ENCODE results near the gene WIZ. TPM values are rescaled to one million over a fixed set of nuclear protein-coding genes. Genes with fewer than 3 reads are reported as not detected.

WIZ gene
- total and polyA plus RNA-seq, 2 of the 4 experiments (the other 2 are of a cell fraction), result 0.90 to 27.1 TPM

GRCh38 chr19:15381429-15381828 lies 68.3 kb downstream of the WIZ start:
- no peak overlapping the region for H3K4me3 ChIP-seq (ENCODE audit: insufficient read depth, low read depth, low read length)
- peaks cover 7% of the 10 kb centered on the region for H3K9me1 ChIP-seq (ENCODE audit: insufficient read depth, low read length)
- H4K5ac ChIP-seq (ENCODE audit: low read depth, low read length), result no peak overlapping the region
- CTCF ChIA-PET, result no interaction called here
- H3K4me2 ChIP-seq (ENCODE audit: low read depth, low read length), result no peak overlapping the region
- intact Hi-C loops (cut with micrococcal nuclease), result no loop called here
- H4K91ac ChIP-seq (ENCODE audit: insufficient read depth, low read depth, low read length), result no peak overlapping the region
- H4K8ac ChIP-seq (ENCODE audit: low read depth in 2 of 2, low read length in 2 of 2), result no peak overlapping the region
- H3K56ac ChIP-seq (ENCODE audit: extremely low read depth, insufficient read depth, low read length), result no peak overlapping the region
- H3K36me3 ChIP-seq (ENCODE audit: control insufficient read depth, insufficient read depth, low read length), result peaks cover 10% of the 10 kb centered on the region
- H3K79me1 ChIP-seq (ENCODE audit: low read depth in 1 of 2, low read length in 2 of 2), result peaks cover 4 to 38% of the 10 kb centered on the region in 2 experiments
- H2AK9ac ChIP-seq (replicated peaks; ENCODE audit: low read depth, low read length, poor library complexity), result no peak overlapping the region
- no peak overlapping the region for H3K4ac ChIP-seq (ENCODE audit: low read depth, low read length)
- no peaks in the 10 kb centered on the region for H3K9me3 ChIP-seq (ENCODE audit: control insufficient read depth, insufficient read depth, low read length)
- no peak overlapping the region for H3K9ac ChIP-seq (ENCODE audit: low read depth, low read length)
- H2AFZ ChIP-seq (replicated peaks; ENCODE audit: low read length, poor library complexity), result no peak overlapping the region
- WGBS, 2 experiments (ENCODE audit: extremely low coverage in 2 of 2, insufficient read length in 1 of 2), result 92% methylated on average over 2 of the region's 2 CpGs; no CpG with 5 or more reads in 1 of the 2 experiments
- ATAC-seq (ENCODE audit: low read depth) (no peak), DNase-seq (no peak)
- H2BK120ac ChIP-seq (ENCODE audit: low read depth, low read length), result no peak overlapping the region
- no peaks in the 10 kb centered on the region for H3K27me3 ChIP-seq (ENCODE audit: control insufficient read depth, insufficient read depth, low read length)
- TF ChIP-seq USF2 (IDR thresholded peaks at IDR 0.05; ENCODE audit: low read depth, low read length) (no peak), ELK1 (IDR thresholded peaks at IDR 0.05; ENCODE audit: borderline replicate concordance, low read depth, low read length) (no peak), MXI1 (IDR thresholded peaks at IDR 0.05; ENCODE audit: borderline replicate concordance, low read depth, low read length) (no peak), FOS (IDR thresholded peaks at IDR 0.05; ENCODE audit: low read depth, low read length) (no peak), MAZ (IDR thresholded peaks at IDR 0.05; ENCODE audit: borderline replicate concordance, low read depth, low read length) (no peak), NFE2L2 (IDR thresholded peaks at IDR 0.05; ENCODE audit: low read depth, low read length) (no peak), RAD21 (IDR thresholded peaks at IDR 0.05; ENCODE audit: low read length) (no peak)
- no TSS peak for BruUV-seq (replicated peaks)
- H3K27ac ChIP-seq (ENCODE audit: insufficient read depth, low read length), result no peak overlapping the region
- no peak overlapping the region for H3K18ac ChIP-seq (ENCODE audit: low read depth, low read length)
- peaks cover 31% of the 10 kb centered on the region for H4K20me1 ChIP-seq (ENCODE audit: insufficient read depth, low read length)
- dilution Hi-C loops (cut with HindIII; ENCODE audit: low sequenced_read_pairs, unreplicated experiment), result no loop called here
- no peak overlapping the region for H2BK5ac ChIP-seq (ENCODE audit: low read depth, low read length, poor library complexity, severe bottlenecking)
- H2AK5ac ChIP-seq (ENCODE audit: low read depth, low read length), result no peak overlapping the region
- POLR2A ChIA-PET (ENCODE audit: unreplicated experiment), result no interaction called here
- no peak overlapping the region for H2BK20ac ChIP-seq (ENCODE audit: low read depth, low read length)
- peaks cover 12% of the 10 kb centered on the region for H3K4me1 ChIP-seq (ENCODE audit: control insufficient read depth, insufficient read depth, low read length)
- H2BK15ac ChIP-seq (ENCODE audit: low read depth, low read length), result no peak overlapping the region
- in situ Hi-C loops (cut with MboI; ENCODE audit: low sequenced_read_pairs), result no loop called here
- no peak overlapping the region for H3K14ac ChIP-seq (replicated peaks; ENCODE audit: low read depth, low read length)
- H3K23ac ChIP-seq (ENCODE audit: low read depth, low read length), result no peak overlapping the region

Data from IMR-90 (cell line).